GM18498 (cell line): ENCODE measurements around the gene TP53BP1.
A peak's percentile ranks its signal among the peaks of the same experiment; 100 is the strongest.

Source experiments
- ATAC-seq: cut with Tn5 transposase; IDR thresholded peaks from one replicate; pipeline ENCODE4 v1.9.1; 2021; ENCODE audit warnings: mild to moderate bottlenecking, moderate library complexity; ENCODE audit not compliant: unreplicated experiment

Gene TP53BP1

GRCh38 chr15:43493703-43494472, 932 bp upstream of the TP53BP1 start:
- no peak for ATAC-seq

- ATAC-seq = no peak
Measured at GRCh38 chr15:43492266-43492665, 690 bp downstream of the TP53BP1 start.

- no peak for ATAC-seq
Measured at GRCh38 chr15:43489191-43489590, 3.8 kb downstream of the TP53BP1 start.

- ATAC-seq = no peak
Measured at GRCh38 chr15:43488790-43489189, 4.2 kb downstream of the TP53BP1 start.

GRCh38 chr15:43487271-43487895, 5.6 kb downstream of the TP53BP1 start:
- ATAC-seq = no peak

GRCh38 chr15:43484455-43484854, 8.5 kb downstream of the TP53BP1 start:
- no peak for ATAC-seq

- no peak for ATAC-seq
Measured at GRCh38 chr15:43483297-43484128, 9.4 kb downstream of the TP53BP1 start.

- no peak for ATAC-seq
Measured at GRCh38 chr15:43473885-43474284, 19.1 kb downstream of the TP53BP1 start.

- no peak for ATAC-seq
Measured at GRCh38 chr15:43471975-43472374, 21.0 kb downstream of the TP53BP1 start.

- ATAC-seq = no peak
Measured at GRCh38 chr15:43469867-43470266, 23.1 kb downstream of the TP53BP1 start.

- ATAC-seq = no peak
Measured at GRCh38 chr15:43465100-43465499, 27.9 kb downstream of the TP53BP1 start.

- ATAC-seq = no peak
Measured at GRCh38 chr15:43463998-43464397, 29.0 kb downstream of the TP53BP1 start.

GRCh38 chr15:43463507-43463906, 29.4 kb downstream of the TP53BP1 start:
- ATAC-seq = no peak

- ATAC-seq = no peak
Measured at GRCh38 chr15:43449981-43450380, 43.0 kb downstream of the TP53BP1 start.

GRCh38 chr15:43446344-43446743, 46.6 kb downstream of the TP53BP1 start:
- ATAC-seq = no peak

GRCh38 chr15:43441316-43441715, 51.6 kb downstream of the TP53BP1 start:
- ATAC-seq = no peak

GRCh38 chr15:43440721-43441281, 52.2 kb downstream of the TP53BP1 start:
- ATAC-seq = peak; percentile 75

- ATAC-seq = no peak
Measured at GRCh38 chr15:43439268-43439667, 53.7 kb downstream of the TP53BP1 start.

GRCh38 chr15:43436395-43436794, 56.6 kb downstream of the TP53BP1 start:
- no peak for ATAC-seq

GRCh38 chr15:43434446-43434845, 58.5 kb downstream of the TP53BP1 start:
- no peak for ATAC-seq

GRCh38 chr15:43433661-43434303, 59.2 kb downstream of the TP53BP1 start:
- ATAC-seq = no peak
